Transverse colon (tissue), 4 donors: ENCODE data around the gene ACAD9. TPM values are rescaled to one million over a fixed set of nuclear protein-coding genes. Genes with fewer than 3 reads are reported as not detected.

ENCODE experiments used
- DNase-seq: peaks from one replicate; pipeline ENCODE4 v3.0.0-alpha.2; 2019
- H3K27ac ChIP-seq, 4 donors: fragments of 200-600 bp; sonication (generic); 2 replicates each; pipeline ENCODE4 v1.5.1; 2016 to 2018; ENCODE audit warnings: inconsistent platforms in 4 of 4
- H3K27me3 ChIP-seq: fragments of 200-600 bp; sonication (generic); 2 replicates; pipeline ENCODE4 v1.5.1; 2017; ENCODE audit warnings: inconsistent platforms
- H3K36me3 ChIP-seq, 4 donors: fragments of 200-600 bp; sonication (generic); 2 replicates each; pipeline ENCODE4 v1.5.1; 2017 to 2019; ENCODE audit warnings: inconsistent platforms in 4 of 4
- H3K4me1 ChIP-seq, 4 donors: fragments of 200-600 bp; sonication (generic); 2 replicates each; pipeline ENCODE4 v1.5.1; 2017 to 2020; ENCODE audit warnings: inconsistent platforms in 4 of 4
- H3K4me3 ChIP-seq, 4 donors: fragments of 200-600 bp; sonication (generic); 1 replicate in 1 of 4; 2 replicates in 3 of 4; pipeline versions ENCODE4 v1.5.1 to v1.6.1; 2017 to 2019; ENCODE audit warnings: inconsistent platforms in 4 of 4
- H3K9me3 ChIP-seq, 2 donors: fragments of 200-600 bp; sonication (generic); 2 replicates each; pipeline ENCODE4 v1.5.1; 2017 to 2019; ENCODE audit warnings: inconsistent platforms in 2 of 2
- EP300 ChIP-seq: sonication (generic); formaldehyde crosslinking; IDR thresholded peaks from one replicate; pipeline ENCODE4 v1.6.1; 2017; ENCODE audit warnings: antibody characterized with exemption, low read depth
- POLR2A ChIP-seq: fragments of 450-650 bp; IDR thresholded peaks from one replicate; pipeline ENCODE4 v1.6.1; 2016; ENCODE audit warnings: antibody characterized with exemption, mild to moderate bottlenecking, moderate library complexity
- POLR2AphosphoS5 ChIP-seq, 3 donors: sonication (generic); formaldehyde crosslinking; IDR thresholded peaks; one replicate each; pipeline ENCODE4 v1.6.1; 2016; ENCODE audit warnings: antibody characterized with exemption in 3 of 3
- WGBS, 2 donors: methylation state at CpG; one replicate each; pipeline ENCODE4 v1.1.5; 2018; ENCODE audit warnings: low coverage in 1 of 2; 5-methylcytosine and 5-hydroxymethylcytosine counted together
- in situ Hi-C, 4 donors: fragments of 200-750 bp; cut with MboI; loops; one replicate each; pipeline versions ENCODE4 v1.15.0 to v1.15.1; 2017; ENCODE audit warnings: low sequenced_read_pairs in 3 of 4, low pct_ligation_motif_present in 1 of 4, low pct_unique_long_range_greater_than_20kb in 1 of 4
- intact Hi-C: fragments of 100-400 bp; cut with DNase I; formaldehyde crosslinking; loops from one replicate; pipeline ENCODE4 v1.15.1; 2023; ENCODE audit warnings: low total_unique reads
- total RNA-seq, 4 donors: library from RNA; depleted of rRNA; stranded (reverse); fragments of >200 nt; gene quantifications; one replicate each; pipeline ENCODE4 v1.1.0, GENCODE V29; 2016
- TF ChIP-seq, protein P1 (sequence below), 5 experiments: fragments of 200-600 bp in 3 of 5; fragments of 450-650 bp in 2 of 5; sonication (generic) in 3 of 5; IDR thresholded peaks; 1 replicate in 2 of 5; 2 replicates in 3 of 5; pipeline ENCODE4 v1.5.1; 2016 to 2017; ENCODE audit warnings: antibody characterized with exemption in 5 of 5, inconsistent platforms in 3 of 5, mild to moderate bottlenecking in 2 of 5, moderate library complexity in 1 of 5

ACAD9 gene
- total RNA-seq, 4 donors from 2014 or later = 37.3 to 158 (median 85.0) TPM

DNA sequence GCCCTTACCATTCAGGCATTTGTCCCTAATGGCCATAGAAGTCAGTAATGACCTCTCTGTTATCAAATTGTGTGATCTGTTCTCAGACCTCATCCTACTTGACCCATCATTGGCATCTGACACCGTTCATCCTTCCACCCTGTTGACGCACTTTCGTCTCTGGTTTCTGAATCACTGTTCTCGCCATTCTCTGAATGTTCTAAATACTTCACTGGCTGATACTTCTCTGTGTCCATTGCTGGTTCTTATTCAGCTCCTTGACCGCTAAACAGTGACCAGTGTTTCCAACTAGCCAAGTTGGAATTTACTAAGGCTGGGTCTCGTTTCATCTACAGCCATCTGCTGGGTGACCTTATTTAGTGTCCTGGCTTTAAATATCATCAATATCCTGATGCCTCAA lies 2.2 kb downstream of the ACAD9 start:
- no peaks in the 10 kb centered on the region for H3K9me3 ChIP-seq
- DNase-seq = no peak
- 90 to 91% methylated on average over 6 of the region's 6 CpGs for WGBS, 2 donors
- no peak for TF ChIP-seq POLR2A
- TF ChIP-seq POLR2AphosphoS5 (IDR thresholded peaks at IDR 0.05) = no peak
- no peak for TF ChIP-seq EP300
- TF ChIP-seq, protein P1, sequence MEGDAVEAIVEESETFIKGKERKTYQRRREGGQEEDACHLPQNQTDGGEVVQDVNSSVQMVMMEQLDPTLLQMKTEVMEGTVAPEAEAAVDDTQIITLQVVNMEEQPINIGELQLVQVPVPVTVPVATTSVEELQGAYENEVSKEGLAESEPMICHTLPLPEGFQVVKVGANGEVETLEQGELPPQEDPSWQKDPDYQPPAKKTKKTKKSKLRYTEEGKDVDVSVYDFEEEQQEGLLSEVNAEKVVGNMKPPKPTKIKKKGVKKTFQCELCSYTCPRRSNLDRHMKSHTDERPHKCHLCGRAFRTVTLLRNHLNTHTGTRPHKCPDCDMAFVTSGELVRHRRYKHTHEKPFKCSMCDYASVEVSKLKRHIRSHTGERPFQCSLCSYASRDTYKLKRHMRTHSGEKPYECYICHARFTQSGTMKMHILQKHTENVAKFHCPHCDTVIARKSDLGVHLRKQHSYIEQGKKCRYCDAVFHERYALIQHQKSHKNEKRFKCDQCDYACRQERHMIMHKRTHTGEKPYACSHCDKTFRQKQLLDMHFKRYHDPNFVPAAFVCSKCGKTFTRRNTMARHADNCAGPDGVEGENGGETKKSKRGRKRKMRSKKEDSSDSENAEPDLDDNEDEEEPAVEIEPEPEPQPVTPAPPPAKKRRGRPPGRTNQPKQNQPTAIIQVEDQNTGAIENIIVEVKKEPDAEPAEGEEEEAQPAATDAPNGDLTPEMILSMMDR (IDR thresholded peaks at IDR 0.05) = no peak
- in situ Hi-C loops (no loop called here), intact Hi-C loops (no loop called here)
- peaks cover 0 to 11% (median 0%) of the 10 kb centered on the region in 4 donors for H3K36me3 ChIP-seq
- no peak overlapping the region for H3K4me3 ChIP-seq
- H3K27ac ChIP-seq = no peak overlapping the region
- no peaks in the 10 kb centered on the region for H3K27me3 ChIP-seq
- peaks cover 14 to 39% (median 27%) of the 10 kb centered on the region in 4 donors for H3K4me1 ChIP-seq

DNA sequence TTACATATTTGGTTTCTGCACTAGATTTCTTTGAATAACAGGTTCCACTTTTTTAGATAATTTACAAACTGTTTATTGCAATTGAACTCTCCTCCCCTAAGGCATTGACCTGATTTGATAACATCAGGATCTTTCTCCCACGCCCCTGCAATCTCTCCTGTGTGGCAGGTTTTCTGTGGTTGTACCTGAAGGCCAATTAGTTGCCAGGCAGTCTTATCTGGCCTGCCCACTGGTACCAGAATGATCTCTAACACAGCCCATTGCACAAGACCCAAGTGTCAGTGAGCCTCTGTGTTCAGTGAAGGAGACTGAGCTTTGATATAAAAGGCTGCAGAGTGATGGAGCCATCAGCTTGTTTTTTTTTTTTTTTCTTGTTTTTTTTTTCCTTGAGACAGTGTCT lies 3.3 kb downstream of the ACAD9 start:
- Histone ChIP-seq H3K4me1 (peaks cover 14 to 37% (median 26%) of the 10 kb centered on the region in 4 donors), H3K4me3 (no peak overlapping the region), H3K27me3 (no peaks in the 10 kb centered on the region), H3K36me3 (peaks cover 0 to 11% (median 3%) of the 10 kb centered on the region in 4 donors), H3K9me3 (no peaks in the 10 kb centered on the region), H3K27ac (no peak overlapping the region)
- in situ Hi-C loops = no loop called here
- DNase-seq = no peak
- intact Hi-C loops = no loop called here
- WGBS, 2 donors = 53% methylated on average over 1 of the region's 1 CpG; no CpG with 5 or more reads in 1 of the 2 donors
- TF ChIP-seq EP300 (no peak), POLR2AphosphoS5 (IDR thresholded peaks at IDR 0.05) (no peak), POLR2A (no peak)
- TF ChIP-seq, protein P1 (IDR thresholded peaks at IDR 0.05) = no peak

DNA sequence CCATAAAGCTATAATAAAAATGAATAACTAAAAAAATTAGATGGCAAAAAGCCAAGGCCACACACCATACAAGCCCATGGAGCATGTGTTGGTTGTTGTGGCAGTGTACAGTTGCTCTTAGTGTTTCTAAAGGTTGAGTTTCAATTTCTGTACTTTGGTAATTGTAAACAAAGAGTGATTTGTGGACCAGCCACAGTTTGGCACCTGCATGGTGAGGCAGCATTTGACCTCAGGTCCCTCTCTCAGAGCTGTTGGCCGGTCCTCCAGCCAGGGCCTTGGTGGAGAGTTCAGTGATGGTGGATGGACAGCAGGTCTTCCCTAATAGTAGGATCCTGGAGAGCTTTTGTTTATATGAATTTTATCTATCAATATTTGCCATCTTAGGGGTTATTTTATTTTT lies 5.6 kb downstream of the ACAD9 start:
- H3K9me3 ChIP-seq = no peaks in the 10 kb centered on the region
- DNase-seq = no peak
- peaks cover 7 to 26% (median 17%) of the 10 kb centered on the region in 4 donors for H3K4me1 ChIP-seq
- intact Hi-C loops (no loop called here), in situ Hi-C loops (no loop called here)
- no peak overlapping the region for H3K4me3 ChIP-seq
- no peak for TF ChIP-seq POLR2A
- TF ChIP-seq POLR2AphosphoS5 (IDR thresholded peaks at IDR 0.05) = no peak
- no peak for TF ChIP-seq EP300
- TF ChIP-seq, protein P1 (IDR thresholded peaks at IDR 0.05) = no peak
- H3K27me3 ChIP-seq = no peaks in the 10 kb centered on the region
- no peak overlapping the region for H3K27ac ChIP-seq
- H3K36me3 ChIP-seq = peaks cover 0 to 15% (median 3%) of the 10 kb centered on the region in 4 donors
- WGBS, 2 donors = 100% methylated on average over 1 of the region's 1 CpG; no CpG with 5 or more reads in 1 of the 2 donors

DNA sequence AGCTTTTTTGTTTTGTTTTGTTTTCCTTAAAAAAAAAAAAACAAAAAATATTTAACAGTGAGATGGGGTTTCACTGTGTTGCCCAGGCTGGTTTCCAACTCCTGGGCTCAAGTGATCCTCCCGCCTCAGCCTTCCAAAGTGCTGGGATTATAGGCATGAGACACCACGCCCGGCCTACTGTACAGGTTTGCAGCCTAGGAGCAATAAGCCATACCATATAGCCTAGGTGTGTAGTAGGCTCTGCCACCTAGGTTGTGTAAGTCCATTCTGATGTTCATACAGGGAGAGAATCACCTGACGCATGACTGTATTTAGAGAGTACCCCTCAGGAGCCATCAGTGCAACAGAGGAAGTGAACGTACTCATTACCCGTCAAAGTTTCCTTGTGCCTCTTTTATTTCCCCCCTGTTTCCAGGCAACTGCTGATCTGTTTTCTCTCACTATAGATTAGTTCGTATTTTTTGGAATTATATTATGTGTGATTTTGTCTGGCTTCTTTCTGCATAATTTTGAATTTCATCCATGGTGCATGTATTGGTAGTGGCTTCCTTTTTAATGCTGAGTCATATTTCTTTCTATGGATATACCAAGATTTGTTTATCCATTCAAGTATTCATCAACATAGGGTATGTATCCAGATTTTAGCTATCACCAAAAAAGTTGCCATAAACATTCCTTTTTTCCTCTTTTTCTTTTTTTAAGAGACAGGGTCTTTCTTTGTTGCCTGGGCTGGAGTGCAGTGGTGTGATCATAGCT lies 9.9 kb downstream of the ACAD9 start:
- WGBS, 2 donors = 89 to 97% methylated on average over 6 to 7 of the region's 7 CpGs
- DNase-seq = no peak
- TF ChIP-seq EP300 = no peak
- TF ChIP-seq, protein P1 (IDR thresholded peaks at IDR 0.05) = no peak
- TF ChIP-seq POLR2A = no peak
- H3K27me3 ChIP-seq = no peaks in the 10 kb centered on the region
- H3K27ac ChIP-seq = no peak overlapping the region
- H3K9me3 ChIP-seq = no peaks in the 10 kb centered on the region
- peaks cover 0 to 27% (median 10%) of the 10 kb centered on the region in 4 donors for H3K36me3 ChIP-seq
- intact Hi-C loops (no loop called here), in situ Hi-C loops (no loop called here)
- no peaks in the 10 kb centered on the region for H3K4me1 ChIP-seq
- H3K4me3 ChIP-seq = no peak overlapping the region
